Chondrocyte (in vitro differentiated cells): Measurements from ENCODE around the gene PARP4. TPM values are rescaled to one million over a fixed set of nuclear protein-coding genes. Genes with fewer than 3 reads are reported as not detected.
"Not testable (repeated sequence)": the region's sequence is repeated elsewhere in the genome, so short reads cannot be mapped to it uniquely, and the experiment has no call there.

Experiments
- DNase-seq: peaks from one replicate; pipeline ENCODE4 v3.0.0; 2021; ENCODE audit warnings: mixed read lengths, low spot score
- H3K27ac Mint-ChIP-seq: one replicate; pipeline ENCODE4 v1.8.0; 2021; ENCODE audit warnings: mild to moderate bottlenecking, moderate library complexity, mixed read lengths; ENCODE audit not compliant: unreplicated experiment
- H3K27me3 Mint-ChIP-seq: 2 replicates; pipeline ENCODE4 v1.8.0; 2021; ENCODE audit warnings: low read depth, mixed read lengths
- H3K36me3 Mint-ChIP-seq: 2 replicates; pipeline ENCODE4 v1.8.0; 2021; ENCODE audit warnings: low read depth, mixed read lengths
- H3K4me1 Mint-ChIP-seq: 2 replicates; pipeline ENCODE4 v1.8.0; 2021; ENCODE audit warnings: low read depth, mild to moderate bottlenecking, mixed read lengths
- H3K4me3 Mint-ChIP-seq: one replicate; pipeline ENCODE4 v1.8.0; 2021; ENCODE audit warnings: mild to moderate bottlenecking, moderate library complexity, mixed read lengths; ENCODE audit not compliant: unreplicated experiment
- H3K9me3 Mint-ChIP-seq: 2 replicates; pipeline ENCODE4 v1.8.0; 2021; ENCODE audit warnings: low read depth, mixed read lengths
- CTCF ChIP-seq: fragments of 200-600 bp; sonication (generic); IDR thresholded peaks from 2 replicates; pipeline ENCODE4 v1.5.0; 2021; ENCODE audit warnings: antibody characterized with exemption, mild to moderate bottlenecking, moderate library complexity
- total RNA-seq: library from RNA; stranded (reverse); gene quantifications from 3 replicates; pipeline ENCODE4 v1.2.1, GENCODE V29; 2021

Gene PARP4
- total RNA-seq, 1 donor from 2014 or later, result 35.8 TPM

- no peak for DNase-seq
- H3K4me3 Mint-ChIP-seq, result peak overlapping the region; percentile 82
- H3K27ac Mint-ChIP-seq, result peak overlapping the region; percentile 97
- H3K9me3 Mint-ChIP-seq, result no peaks in the 10 kb centered on the region
- H3K36me3 Mint-ChIP-seq, result peaks cover 1% of the 10 kb centered on the region
- peaks cover 22% of the 10 kb centered on the region for H3K4me1 Mint-ChIP-seq
- TF ChIP-seq CTCF, result no peak
- no peaks in the 10 kb centered on the region for H3K27me3 Mint-ChIP-seq
Measured at GRCh38 chr13:24511019-24511815, 1.4 kb downstream of the PARP4 start.

GRCh38 chr13:24506698-24507335 lies 5.8 kb downstream of the PARP4 start:
- DNase-seq, result no peak
- no peaks in the 10 kb centered on the region for H3K27me3 Mint-ChIP-seq
- no peaks in the 10 kb centered on the region for H3K9me3 Mint-ChIP-seq
- H3K27ac Mint-ChIP-seq, result no peak overlapping the region
- no peak for TF ChIP-seq CTCF
- H3K4me3 Mint-ChIP-seq, result no peak overlapping the region
- H3K4me1 Mint-ChIP-seq, result peaks cover 27% of the 10 kb centered on the region
- peaks cover 1% of the 10 kb centered on the region for H3K36me3 Mint-ChIP-seq

- DNase-seq, H3K36me3 Mint-ChIP-seq, H3K9me3 Mint-ChIP-seq, H3K27me3 Mint-ChIP-seq, H3K4me3 Mint-ChIP-seq, H3K27ac Mint-ChIP-seq: not testable (repeated sequence)
- H3K4me1 Mint-ChIP-seq, result peaks cover 25% of the 10 kb centered on the region
Measured at GRCh38 chr13:24506283-24506682, 6.3 kb downstream of the PARP4 start.

- H3K36me3 Mint-ChIP-seq, result peaks cover 1% of the 10 kb centered on the region
- H3K4me1 Mint-ChIP-seq, result peaks cover 25% of the 10 kb centered on the region
Measured at GRCh38 chr13:24505756-24506155, 6.8 kb downstream of the PARP4 start.

GRCh38 chr13:24505256-24505655 lies 7.3 kb downstream of the PARP4 start:
- no peak for DNase-seq
- TF ChIP-seq CTCF, result no peak
- Mint-ChIP-seq H3K36me3 (peaks cover 1% of the 10 kb centered on the region), H3K4me1 (peaks cover 27% of the 10 kb centered on the region), H3K9me3 (no peaks in the 10 kb centered on the region), H3K27me3 (no peaks in the 10 kb centered on the region), H3K27ac (no peak overlapping the region), H3K4me3 (no peak overlapping the region)

More at GRCh38 chr13:24505756-24506155, 6.8 kb downstream of the PARP4 start:
- DNase-seq, result no peak
- Mint-ChIP-seq H3K9me3 (no peaks in the 10 kb centered on the region), H3K27me3 (no peaks in the 10 kb centered on the region), H3K4me3 (no peak overlapping the region), H3K27ac (no peak overlapping the region)
- no peak for TF ChIP-seq CTCF
